Testis (tissue), 3 donors: ENCODE measurements around the gene FREY1. TPM values are rescaled to one million over a fixed set of nuclear protein-coding genes. Genes with fewer than 3 reads are reported as not detected.

ENCODE experiments used
- DNase-seq: peaks from one replicate; pipeline ENCODE4 v3.0.0-alpha.2; 2019
- H3K27ac ChIP-seq, 2 donors: fragments of 200-600 bp; sonication (generic); one replicate each; pipeline ENCODE4 v1.5.1; 2019
- H3K27me3 ChIP-seq: fragments of 200-600 bp; sonication (generic); one replicate; pipeline ENCODE4 v1.5.1; 2019
- H3K36me3 ChIP-seq: fragments of 200-600 bp; sonication (generic); one replicate; pipeline ENCODE4 v1.5.1; 2017; ENCODE audit warnings: low read depth; ENCODE audit errors: missing control alignments
- H3K4me1 ChIP-seq: fragments of 200-600 bp; sonication (generic); one replicate; pipeline ENCODE4 v1.5.1; 2019
- H3K4me3 ChIP-seq, 2 donors: fragments of 200-600 bp; sonication (generic); one replicate each; pipeline ENCODE4 v1.5.1; 2017 to 2019
- H3K9me3 ChIP-seq: fragments of 200-600 bp; sonication (generic); one replicate; pipeline ENCODE4 v1.5.1; 2017
- POLR2A ChIP-seq: fragments of 450-650 bp; IDR thresholded peaks from one replicate; pipeline ENCODE4 v1.6.1; 2017; ENCODE audit warnings: antibody characterized with exemption, mild to moderate bottlenecking, moderate library complexity
- WGBS, 2 donors: methylation state at CpG; one replicate each; pipeline ENCODE4 v1.1.5; 2018; 5-methylcytosine and 5-hydroxymethylcytosine counted together
- intact Hi-C: fragments of 100-400 bp; cut with DNase I; formaldehyde crosslinking; loops from one replicate; pipeline ENCODE4 v1.15.1; 2023; ENCODE audit warnings: low total_unique reads
- polyA plus RNA-seq: library from polyadenylated mRNA; stranded (reverse); fragments of 350-450 nt; fragmentation: Illumina TruSeq; extraction: RNeasy Lipid Tissue Mini Kit (QIAGEN cat#74804); gene quantifications from one replicate; pipeline ENCODE4 v1.2.3, GENCODE V29; 2014; ENCODE audit warnings: low read depth, low replicate concordance; ENCODE audit not compliant: insufficient read depth
- total RNA-seq, 2 donors: library from RNA; depleted of rRNA; stranded (reverse); fragments of >200 nt; gene quantifications; one replicate each; pipeline ENCODE4 v1.2.3, GENCODE V29; 2016
- TF ChIP-seq, protein P1 (sequence below), 3 experiments: fragments of 450-650 bp in 2 of 3; fragments of 200-600 bp in 1 of 3; sonication (generic) in 1 of 3; IDR thresholded peaks; one replicate each; pipeline ENCODE4 v1.5.1; 2016 to 2019; ENCODE audit warnings: antibody characterized with exemption in 3 of 3, mild to moderate bottlenecking in 2 of 3, moderate library complexity in 1 of 3

FREY1 gene
- total and polyA plus RNA-seq, 3 donors from 2014 or later = 19.2 to 59.2 (median 22.7) TPM

DNA sequence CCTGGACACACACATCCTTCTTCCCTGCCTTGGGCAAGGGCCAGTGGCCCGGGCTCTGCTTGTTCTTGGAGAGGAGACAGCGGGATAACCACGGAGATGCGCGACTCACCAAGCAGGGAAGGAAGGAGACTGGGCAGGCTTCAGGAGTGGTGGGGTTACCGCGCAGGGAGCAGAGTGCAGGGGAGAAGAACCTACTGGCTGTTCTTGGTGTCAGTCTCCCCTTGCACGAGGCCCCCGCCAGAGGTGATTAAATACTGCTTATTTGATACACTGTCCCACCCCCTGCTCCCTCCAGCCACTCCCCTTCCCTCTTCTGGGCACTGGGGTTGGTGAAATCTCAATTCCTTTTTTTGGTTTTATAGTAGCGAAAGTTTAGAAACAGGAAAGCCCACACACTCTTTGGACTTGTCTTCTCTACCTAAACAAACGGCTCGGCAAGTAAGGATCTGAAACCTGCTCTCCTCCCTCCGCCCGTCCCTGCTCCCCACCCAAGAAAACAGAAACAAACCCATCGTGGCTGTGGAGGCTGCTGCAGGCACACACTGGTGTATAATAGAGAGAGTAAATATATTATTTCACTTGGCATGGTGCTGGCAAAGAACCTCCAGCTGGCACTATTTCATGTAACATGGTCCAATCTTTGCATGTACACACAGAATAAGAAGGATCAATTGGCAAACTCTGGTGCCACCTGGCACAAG lies 26.2 kb upstream of the FREY1 start:
- TF ChIP-seq POLR2A = no peak
- TF ChIP-seq, protein P1, sequence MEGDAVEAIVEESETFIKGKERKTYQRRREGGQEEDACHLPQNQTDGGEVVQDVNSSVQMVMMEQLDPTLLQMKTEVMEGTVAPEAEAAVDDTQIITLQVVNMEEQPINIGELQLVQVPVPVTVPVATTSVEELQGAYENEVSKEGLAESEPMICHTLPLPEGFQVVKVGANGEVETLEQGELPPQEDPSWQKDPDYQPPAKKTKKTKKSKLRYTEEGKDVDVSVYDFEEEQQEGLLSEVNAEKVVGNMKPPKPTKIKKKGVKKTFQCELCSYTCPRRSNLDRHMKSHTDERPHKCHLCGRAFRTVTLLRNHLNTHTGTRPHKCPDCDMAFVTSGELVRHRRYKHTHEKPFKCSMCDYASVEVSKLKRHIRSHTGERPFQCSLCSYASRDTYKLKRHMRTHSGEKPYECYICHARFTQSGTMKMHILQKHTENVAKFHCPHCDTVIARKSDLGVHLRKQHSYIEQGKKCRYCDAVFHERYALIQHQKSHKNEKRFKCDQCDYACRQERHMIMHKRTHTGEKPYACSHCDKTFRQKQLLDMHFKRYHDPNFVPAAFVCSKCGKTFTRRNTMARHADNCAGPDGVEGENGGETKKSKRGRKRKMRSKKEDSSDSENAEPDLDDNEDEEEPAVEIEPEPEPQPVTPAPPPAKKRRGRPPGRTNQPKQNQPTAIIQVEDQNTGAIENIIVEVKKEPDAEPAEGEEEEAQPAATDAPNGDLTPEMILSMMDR (IDR thresholded peaks at IDR 0.05) = no peak
- intact Hi-C loops = no loop called here
- H3K27ac ChIP-seq = no peak overlapping the region
- no peak for DNase-seq
- H3K27me3 ChIP-seq = no peaks in the 10 kb centered on the region
- no peak overlapping the region for H3K4me3 ChIP-seq
- H3K36me3 ChIP-seq = no peaks in the 10 kb centered on the region
- H3K4me1 ChIP-seq = no peaks in the 10 kb centered on the region
- no peaks in the 10 kb centered on the region for H3K9me3 ChIP-seq
- 53 to 66% methylated on average over 15 of the region's 15 CpGs for WGBS, 2 donors

DNA sequence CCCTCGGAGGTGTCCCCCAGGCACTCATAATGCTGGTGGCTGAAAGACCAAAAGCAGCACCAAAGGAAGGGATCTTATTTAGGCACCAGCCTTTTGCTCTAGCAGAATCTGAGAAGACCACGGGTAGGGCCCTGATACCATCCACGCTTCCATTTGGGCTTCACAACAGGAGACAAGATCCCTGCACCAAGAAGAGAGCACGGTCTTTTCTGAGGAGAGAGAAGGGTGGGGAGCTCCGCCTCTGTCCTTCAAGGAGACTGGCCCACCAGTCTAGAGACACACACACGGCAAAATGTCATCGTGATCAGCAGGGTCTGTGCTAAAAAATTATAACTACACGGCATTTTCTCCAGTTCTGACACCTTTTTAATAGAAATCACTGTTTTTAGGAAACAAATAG lies 25.1 kb upstream of the FREY1 start:
- TF ChIP-seq, protein P1 (IDR thresholded peaks at IDR 0.05) = no peak
- no peak for TF ChIP-seq POLR2A
- Histone ChIP-seq H3K9me3 (no peaks in the 10 kb centered on the region), H3K4me1 (no peaks in the 10 kb centered on the region), H3K27me3 (no peaks in the 10 kb centered on the region), H3K27ac (no peak overlapping the region), H3K36me3 (no peaks in the 10 kb centered on the region), H3K4me3 (no peak overlapping the region)
- DNase-seq = no peak
- WGBS, 2 donors = 82 to 89% methylated on average over 7 to 8 of the region's 8 CpGs
- intact Hi-C loops = no loop called here

DNA sequence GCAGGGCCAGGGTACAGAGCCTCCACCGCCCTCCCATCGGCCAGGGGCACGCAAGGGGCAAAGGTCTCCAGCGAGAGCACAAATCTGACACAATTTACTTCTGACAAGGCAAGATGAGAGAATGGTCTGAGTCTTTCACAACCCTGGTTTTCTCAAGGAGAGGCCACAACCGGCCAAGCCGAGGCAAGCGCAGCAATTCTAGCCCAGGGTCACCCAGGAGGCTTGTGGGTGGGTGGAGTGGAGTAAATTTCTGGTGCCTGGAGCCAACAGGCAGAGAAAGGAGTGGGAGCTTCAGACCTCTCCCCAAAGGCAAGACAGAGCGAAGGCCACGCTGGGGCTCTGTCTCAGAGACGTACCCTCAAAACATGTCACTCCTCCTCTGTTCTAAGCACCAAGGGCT lies 24.7 kb upstream of the FREY1 start:
- 81% methylated on average over 10 of the region's 10 CpGs; no CpG with 5 or more reads in 1 of the 2 donors for WGBS, 2 donors

DNA sequence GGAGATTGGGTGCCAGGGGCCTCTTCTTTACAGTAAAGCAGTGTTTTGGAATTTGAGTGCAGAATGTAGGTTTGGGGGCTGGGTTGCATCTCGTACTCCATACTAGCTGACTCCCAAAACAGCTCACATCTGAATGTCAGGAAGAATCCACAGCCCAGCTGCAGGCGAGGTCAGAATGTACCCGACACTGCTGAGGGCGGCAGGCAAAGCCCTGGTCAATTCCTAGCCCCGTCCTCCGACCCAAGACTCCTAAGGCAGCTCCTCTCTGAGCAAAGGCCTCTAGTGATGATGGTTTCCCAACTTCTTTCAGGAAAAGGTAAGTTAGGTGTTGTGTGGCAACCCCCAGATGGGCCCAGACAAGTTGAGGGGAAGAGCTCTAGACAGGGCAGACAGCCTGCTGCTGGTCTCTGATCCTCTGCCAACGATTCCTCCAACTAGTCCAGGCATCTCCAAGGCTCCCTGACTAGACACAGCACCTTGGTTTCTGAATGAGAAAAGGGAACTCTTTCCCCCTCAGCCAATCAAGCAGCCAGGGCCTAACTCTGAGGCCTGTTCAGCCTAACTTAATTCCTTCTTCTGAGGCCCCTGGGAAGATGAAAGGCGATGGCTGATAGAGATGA lies 24.0 kb upstream of the FREY1 start:
- no peak for TF ChIP-seq POLR2A
- TF ChIP-seq, protein P1 (IDR thresholded peaks at IDR 0.05) = no peak
- Histone ChIP-seq H3K36me3 (no peaks in the 10 kb centered on the region), H3K27ac (no peak overlapping the region), H3K9me3 (no peaks in the 10 kb centered on the region), H3K4me3 (no peak overlapping the region), H3K4me1 (no peaks in the 10 kb centered on the region), H3K27me3 (no peaks in the 10 kb centered on the region)
- intact Hi-C loops = no loop called here
- 57 to 72% methylated on average over 5 to 8 of the region's 8 CpGs for WGBS, 2 donors
- no peak for DNase-seq

More for the DNA sequence above, 24.7 kb upstream of the FREY1 start:
- H3K27ac ChIP-seq = no peak overlapping the region
- no peak for DNase-seq
- H3K4me3 ChIP-seq = no peak overlapping the region
- H3K4me1 ChIP-seq = no peaks in the 10 kb centered on the region
- no peaks in the 10 kb centered on the region for H3K36me3 ChIP-seq
- H3K27me3 ChIP-seq = no peaks in the 10 kb centered on the region
- intact Hi-C loops = no loop called here
- TF ChIP-seq, protein P1 (IDR thresholded peaks at IDR 0.05) = no peak
- no peak for TF ChIP-seq POLR2A
- no peaks in the 10 kb centered on the region for H3K9me3 ChIP-seq
